H7 (cell line): ENCODE results near the gene GK. TPM values are rescaled to one million over a fixed set of nuclear protein-coding genes. Genes with fewer than 3 reads are reported as not detected.
"Not testable (repeated sequence)": the region's sequence is repeated elsewhere in the genome, so short reads cannot be mapped to it uniquely, and the experiment has no call there.

ENCODE experiments used
- DNase-seq: peaks from one replicate; pipeline ENCODE4 v3.0.0; 2012
- H3K27me3 ChIP-seq: 2 replicates; pipeline ENCODE4 v1.6.0; 2011; ENCODE audit warnings: mild to moderate bottlenecking, low read length; ENCODE audit not compliant: control insufficient read depth, insufficient read depth
- H3K36me3 ChIP-seq: replicated peaks from 2 replicates; pipeline ENCODE4 v1.5.1; 2011; ENCODE audit warnings: low read length; ENCODE audit not compliant: control insufficient read depth, insufficient read depth
- H3K4me3 ChIP-seq: 2 replicates; pipeline ENCODE4 v1.5.1; 2011; ENCODE audit warnings: low read depth, mild to moderate bottlenecking, control low read depth, low read length, moderate library complexity; ENCODE audit not compliant: insufficient read depth
- total RNA-seq: library from RNA; depleted of rRNA; stranded (reverse); fragments of >200 nt; shearing (Covaris generic); gene quantifications from 2 replicates; pipeline ENCODE4 v1.2.3, GENCODE V29; 2014

The GK gene
- total RNA-seq, 1 experiment from 2014 or later, result 6.8 TPM

DNA sequence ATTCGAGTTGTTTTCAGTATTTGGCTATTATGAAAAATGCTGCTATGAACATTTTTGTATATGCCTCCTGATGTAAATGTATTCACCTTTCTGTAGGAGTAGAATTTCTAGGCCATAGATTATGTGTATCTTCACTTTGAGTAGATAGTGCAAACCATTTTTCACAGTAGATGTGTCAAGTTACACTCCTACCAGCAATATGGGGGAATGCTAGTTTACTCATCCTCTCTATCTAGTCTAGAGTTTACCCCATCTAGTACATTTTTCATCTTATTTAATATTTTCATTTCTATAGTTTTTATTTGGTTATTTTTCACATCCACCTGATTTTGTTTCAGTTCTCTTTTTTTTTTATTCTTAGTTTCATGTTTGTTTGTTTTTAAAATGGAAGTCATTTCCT lies 59.0 kb downstream of the GK start:
- H3K27me3 ChIP-seq, result no peaks in the 10 kb centered on the region
- no peaks in the 10 kb centered on the region for H3K36me3 ChIP-seq
- DNase-seq, result no peak
- H3K4me3 ChIP-seq, result no peak overlapping the region

GRCh38 chrX:30713061-30713525 lies 59.9 kb downstream of the GK start:
- Histone ChIP-seq H3K36me3 (no peaks in the 10 kb centered on the region), H3K4me3 (no peak overlapping the region), H3K27me3 (no peaks in the 10 kb centered on the region)
- peak; percentile 55 for DNase-seq

GRCh38 chrX:30714138-30714537 lies 60.9 kb downstream of the GK start:
- Histone ChIP-seq H3K27me3 (no peaks in the 10 kb centered on the region), H3K36me3 (no peaks in the 10 kb centered on the region), H3K4me3 (no peak overlapping the region)
- no peak for DNase-seq

DNA sequence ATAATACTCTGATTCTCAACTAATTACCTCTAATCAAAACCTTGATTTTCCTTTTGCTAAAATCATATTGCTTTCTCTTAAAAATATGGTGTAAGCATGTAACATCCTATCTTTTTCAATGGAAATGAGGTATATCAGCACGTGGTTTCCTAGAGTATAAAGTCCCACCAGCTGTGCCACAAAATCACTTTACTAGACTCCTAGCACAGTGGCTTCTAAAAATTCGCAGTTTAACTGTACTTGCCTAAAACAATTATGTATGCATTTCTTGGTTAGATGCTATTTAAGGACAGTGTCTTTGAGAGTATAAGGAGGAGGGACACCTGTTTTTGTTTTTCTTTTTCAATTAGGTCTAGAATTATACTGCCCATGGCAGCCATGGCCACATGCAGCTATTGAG lies 62.8 kb downstream of the GK start:
- Histone ChIP-seq H3K36me3 (no peaks in the 10 kb centered on the region), H3K4me3 (no peak overlapping the region), H3K27me3 (no peaks in the 10 kb centered on the region)
- no peak for DNase-seq

- no peak for DNase-seq
- H3K27me3 ChIP-seq, result no peaks in the 10 kb centered on the region
- H3K4me3 ChIP-seq, result no peak overlapping the region
- H3K36me3 ChIP-seq, result no peaks in the 10 kb centered on the region
These were observed 80.8 kb downstream of the GK start for GRCh38 chrX:30733852-30734660.

- H3K27me3 ChIP-seq, result no peaks in the 10 kb centered on the region
- no peak overlapping the region for H3K4me3 ChIP-seq
- no peak for DNase-seq
- H3K36me3 ChIP-seq, result no peaks in the 10 kb centered on the region
These were observed 81.6 kb downstream of the GK start for GRCh38 chrX:30734782-30735181.

GRCh38 chrX:30735839-30736238 lies 82.6 kb downstream of the GK start:
- no peaks in the 10 kb centered on the region for H3K27me3 ChIP-seq
- no peaks in the 10 kb centered on the region for H3K36me3 ChIP-seq
- peak; percentile 64 for DNase-seq
- H3K4me3 ChIP-seq, result no peak overlapping the region

- DNase-seq, result peak; percentile 39
- no peaks in the 10 kb centered on the region for H3K27me3 ChIP-seq
These were observed 88.3 kb downstream of the GK start for GRCh38 chrX:30741545-30741944.

DNA sequence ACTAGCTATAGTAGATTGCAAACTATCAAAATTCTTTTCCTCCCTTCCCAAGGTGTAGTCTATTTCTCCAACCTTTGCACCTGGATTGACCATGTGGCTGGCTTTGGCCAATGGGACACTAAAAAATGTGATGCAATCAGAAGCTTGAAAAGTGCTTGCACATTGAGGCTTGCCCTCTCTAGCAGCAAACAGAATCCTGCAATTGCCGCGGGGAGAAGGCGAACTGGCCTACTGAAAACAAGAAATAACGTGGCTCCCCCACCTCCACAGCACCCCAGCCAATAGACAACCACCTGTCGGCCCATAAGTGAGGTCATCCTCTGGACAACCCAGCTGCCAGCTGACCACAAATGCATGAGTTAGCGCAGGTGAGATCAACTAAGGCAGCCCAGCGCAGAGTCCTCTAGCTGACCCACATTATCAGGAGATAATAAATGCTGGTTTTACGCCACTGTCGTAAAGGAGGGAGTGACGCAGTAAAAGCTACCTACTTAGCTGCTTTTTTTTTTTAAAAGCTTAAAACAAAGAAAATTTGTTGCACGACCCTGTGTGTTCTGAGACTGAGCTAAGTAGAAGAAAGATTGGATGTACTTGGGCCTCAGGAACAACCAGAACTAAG lies 95.2 kb downstream of the GK start:
- DNase-seq, result no peak
- Histone ChIP-seq H3K27me3 (no peaks in the 10 kb centered on the region), H3K36me3 (no peaks in the 10 kb centered on the region), H3K4me3 (no peak overlapping the region)

More at GRCh38 chrX:30741545-30741944, 88.3 kb downstream of the GK start:
- no peak overlapping the region for H3K4me3 ChIP-seq
- no peaks in the 10 kb centered on the region for H3K36me3 ChIP-seq

DNA sequence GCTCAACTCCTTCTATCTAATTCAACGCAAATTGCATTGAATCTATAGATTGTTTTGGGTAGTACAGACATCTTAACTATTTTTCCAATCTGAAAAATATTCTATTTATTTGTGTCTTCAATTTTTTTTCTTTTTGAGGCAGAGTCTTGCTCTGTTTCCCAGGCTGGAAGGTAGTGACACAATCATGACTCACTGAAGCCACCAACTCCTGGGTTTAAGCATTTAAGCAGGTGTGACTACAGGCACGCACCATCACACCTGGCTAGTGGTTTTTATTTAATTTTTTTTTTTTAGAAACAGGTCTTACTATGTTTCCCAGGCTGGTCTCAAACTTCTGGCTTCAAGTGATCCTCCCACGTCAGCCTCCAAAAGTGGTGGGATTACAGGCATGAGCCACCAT lies 98.3 kb downstream of the GK start:
- H3K27me3 ChIP-seq, result no peaks in the 10 kb centered on the region
- no peak overlapping the region for H3K4me3 ChIP-seq
- no peak for DNase-seq
- H3K36me3 ChIP-seq, result no peaks in the 10 kb centered on the region

DNA sequence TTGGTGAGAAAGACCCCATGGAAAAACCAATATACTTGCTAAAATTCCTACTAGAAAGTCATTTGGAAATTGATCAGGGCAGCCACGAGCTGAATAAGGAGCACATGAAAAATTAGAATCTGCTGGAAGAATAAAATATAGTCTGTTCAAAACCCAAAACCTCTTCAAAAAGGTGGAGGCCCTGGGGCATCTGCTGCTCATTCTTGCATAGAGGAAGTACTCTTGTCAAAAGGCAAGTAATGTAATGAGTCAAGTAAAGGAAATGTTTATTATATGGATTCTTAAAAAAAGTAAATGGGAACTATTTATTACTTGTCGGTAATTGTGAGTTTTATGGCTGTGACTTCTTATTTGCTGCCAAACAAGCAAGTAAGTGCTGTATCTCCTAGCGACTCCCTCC lies 109.5 kb downstream of the GK start:
- H3K27me3 ChIP-seq, result no peaks in the 10 kb centered on the region
- no peak for DNase-seq
- no peak overlapping the region for H3K4me3 ChIP-seq
- no peaks in the 10 kb centered on the region for H3K36me3 ChIP-seq

DNA sequence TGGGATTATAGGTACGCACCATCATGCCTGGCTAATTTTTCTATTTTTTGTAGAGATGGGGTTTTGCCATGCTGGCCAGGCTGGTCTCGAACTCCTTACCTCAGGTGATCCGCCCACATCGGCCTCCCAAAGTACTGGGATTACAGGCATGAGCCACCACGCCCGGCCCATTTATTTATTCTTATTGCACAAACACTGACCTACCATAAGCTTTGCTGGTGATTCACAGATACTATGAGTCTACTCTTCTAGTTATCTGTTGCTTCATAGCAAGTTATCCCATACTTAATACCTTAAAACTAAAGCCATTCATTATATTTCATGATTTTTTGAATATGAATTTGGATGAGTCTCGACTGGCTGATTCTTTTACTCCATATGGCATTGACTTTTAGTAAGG lies 120.5 kb downstream of the GK start:
- not testable (repeated sequence) for H3K27me3 ChIP-seq, DNase-seq, H3K4me3 ChIP-seq, H3K36me3 ChIP-seq

DNA sequence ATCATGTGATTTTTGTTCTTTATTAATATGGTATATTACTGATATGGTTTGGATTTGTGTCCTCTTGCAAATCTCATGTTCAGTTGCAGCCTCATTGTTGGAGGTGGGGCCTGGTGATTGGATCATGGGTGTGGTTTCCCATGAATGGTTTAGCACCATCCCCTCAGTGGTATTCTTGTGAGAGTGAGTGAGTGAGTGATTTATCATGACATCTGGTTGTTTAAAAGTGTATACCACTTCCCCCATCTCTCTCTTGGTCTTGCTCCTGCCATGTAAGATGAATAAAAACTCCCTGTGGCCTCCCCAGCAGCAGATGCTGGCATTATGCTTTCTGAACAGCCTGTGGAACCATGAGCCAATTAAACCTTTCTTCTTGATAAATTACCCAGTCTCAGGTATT lies 124.4 kb downstream of the GK start:
- Histone ChIP-seq H3K4me3 (no peak overlapping the region), H3K36me3 (no peaks in the 10 kb centered on the region), H3K27me3 (no peaks in the 10 kb centered on the region)
- DNase-seq, result no peak

DNA sequence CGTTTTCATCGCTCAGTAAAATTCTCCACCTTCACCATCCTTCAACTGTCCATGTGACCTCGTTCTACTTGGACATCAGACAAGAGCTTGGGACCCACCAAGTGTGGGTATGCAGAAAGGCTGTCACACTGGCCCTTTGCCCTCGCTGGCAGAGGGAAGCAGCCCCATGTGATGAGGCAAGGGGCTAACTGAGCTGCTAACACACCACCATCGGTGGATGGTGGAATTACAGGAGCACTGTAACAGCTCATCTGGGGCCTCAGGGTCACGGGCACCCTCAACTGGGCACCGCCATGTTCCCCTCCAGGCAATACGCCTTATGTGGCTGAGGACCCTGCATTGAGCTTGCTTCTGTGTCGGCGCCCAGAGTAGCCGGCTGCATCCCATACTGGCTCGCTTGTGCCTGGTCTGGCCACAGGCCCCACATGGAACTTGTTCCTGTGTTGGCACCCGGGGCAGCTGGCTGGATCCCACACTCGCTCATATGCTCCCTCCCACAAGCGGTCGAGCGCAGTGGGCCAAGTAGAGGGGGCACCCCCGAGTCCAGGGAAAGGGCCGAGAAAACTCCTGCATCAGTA lies 126.3 kb downstream of the GK start:
- no peak overlapping the region for H3K4me3 ChIP-seq
- DNase-seq, result no peak
- H3K36me3 ChIP-seq, result no peaks in the 10 kb centered on the region
- no peaks in the 10 kb centered on the region for H3K27me3 ChIP-seq
